ENCODE data around the gene SRD5A1.

The SRD5A1 gene

GRCh38 chr5:6713274-6714225 lies 80.3 kb downstream of the SRD5A1 start, which contains the start of gene TENT4A:
Gene TENT4A, plus strand, starts transcription at chr5:6713432. Its CDS starts 552 bp downstream, at chr5:6713984.
- no peak for DNase-seq (ENCODE audit: low spot score)

- no peak for DNase-seq (ENCODE audit: low spot score)
These were observed 81.2 kb downstream of the SRD5A1 start for GRCh38 chr5:6714226-6715041.

GRCh38 chr5:6715271-6715670 lies 82.0 kb downstream of the SRD5A1 start:
- DNase-seq (ENCODE audit: low spot score) = no peak

GRCh38 chr5:6715758-6716628 lies 82.8 kb downstream of the SRD5A1 start:
- no peak for DNase-seq (ENCODE audit: low spot score)

- DNase-seq (ENCODE audit: low spot score) = no peak
These were observed 83.4 kb downstream of the SRD5A1 start for GRCh38 chr5:6716629-6717149.

GRCh38 chr5:6717247-6717646 lies 84.0 kb downstream of the SRD5A1 start:
- DNase-seq (ENCODE audit: low spot score) = no peak

- no peak for DNase-seq (ENCODE audit: low spot score)
These were observed 84.4 kb downstream of the SRD5A1 start for GRCh38 chr5:6717687-6718086.

- no peak for DNase-seq (ENCODE audit: low spot score)
These were observed 85.0 kb downstream of the SRD5A1 start for GRCh38 chr5:6718161-6718681.

- no peak for DNase-seq (ENCODE audit: low spot score)
These were observed 85.5 kb downstream of the SRD5A1 start for GRCh38 chr5:6718718-6719117.

GRCh38 chr5:6719417-6719816 lies 86.2 kb downstream of the SRD5A1 start:
- no peak for DNase-seq (ENCODE audit: low spot score)

GRCh38 chr5:6719896-6720560 lies 86.8 kb downstream of the SRD5A1 start:
- DNase-seq (ENCODE audit: low spot score) = no peak

- DNase-seq (ENCODE audit: low spot score) = no peak
These were observed 87.3 kb downstream of the SRD5A1 start for GRCh38 chr5:6720561-6720921.

- no peak for DNase-seq (ENCODE audit: low spot score)
These were observed 88.2 kb downstream of the SRD5A1 start for GRCh38 chr5:6721442-6721841.

GRCh38 chr5:6722015-6722414 lies 88.8 kb downstream of the SRD5A1 start:
- no peak for DNase-seq (ENCODE audit: low spot score)

- DNase-seq (ENCODE audit: low spot score) = no peak
These were observed 90.0 kb downstream of the SRD5A1 start for GRCh38 chr5:6723122-6723815.

GRCh38 chr5:6723816-6724300 lies 90.6 kb downstream of the SRD5A1 start:
- no peak for DNase-seq (ENCODE audit: low spot score)
